Activated CD4-positive, alpha-beta T cell treated with anti-CD3 and anti-CD28 coated beads for 24 hours (primary cell): ENCODE results near the gene PLB1.

ENCODE experiments used
- DNase-seq, 2 donors: peaks; one replicate each; pipeline ENCODE4 v3.0.0-alpha.2; 2020; ENCODE audit warnings: low read depth in 2 of 2

PLB1 gene

GRCh38 chr2:28613633-28614501, 118.0 kb downstream of the PLB1 start:
- no peak for DNase-seq

DNA sequence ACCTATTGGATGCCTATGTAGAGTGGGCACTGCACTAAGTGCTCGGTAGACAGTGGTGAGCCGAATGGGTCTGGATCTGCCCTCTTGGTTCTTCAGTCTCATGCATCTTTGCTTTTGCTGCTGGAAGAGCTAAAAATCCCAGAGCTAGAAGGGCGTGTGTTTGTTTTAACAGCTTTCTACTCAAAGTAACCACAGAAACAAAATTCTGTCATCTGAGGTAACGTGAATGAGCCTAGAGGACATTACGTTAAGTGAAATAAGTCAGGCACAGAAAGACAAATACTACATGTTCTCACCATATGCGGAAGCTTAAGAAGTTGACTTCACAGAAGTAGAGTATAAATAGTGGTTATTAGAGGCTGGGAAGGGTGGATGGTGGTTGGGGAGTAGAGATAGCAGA, 119.8 kb downstream of the PLB1 start:
- no peak for DNase-seq

DNA sequence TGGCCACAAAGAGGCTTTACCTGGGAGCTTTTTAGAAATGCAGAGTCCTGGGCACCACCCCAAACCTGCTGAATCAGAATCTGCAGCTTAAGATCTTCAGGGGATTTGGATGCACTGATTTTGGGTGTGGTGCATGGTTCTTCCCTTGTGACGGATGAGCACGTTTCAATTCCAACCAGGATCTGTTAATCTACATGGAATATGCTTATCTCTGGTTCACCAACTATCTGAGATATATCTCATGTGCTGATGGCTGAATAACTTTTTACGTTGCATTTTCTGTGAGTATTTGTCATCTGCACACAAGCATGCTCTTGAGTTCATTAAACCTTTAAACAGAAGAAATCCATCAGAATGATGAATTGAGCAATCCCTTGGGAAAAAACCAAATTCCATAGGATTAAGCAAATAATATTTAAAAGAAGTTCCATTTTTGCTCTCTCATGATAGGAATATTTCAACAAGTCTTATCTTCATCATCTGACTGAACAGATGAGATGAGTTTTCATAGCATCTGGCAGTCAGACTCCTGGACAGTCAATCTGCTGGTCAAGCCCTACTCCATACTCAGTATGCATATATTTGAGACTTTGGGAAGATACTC, 120.6 kb downstream of the PLB1 start:
- DNase-seq: no peak

DNA sequence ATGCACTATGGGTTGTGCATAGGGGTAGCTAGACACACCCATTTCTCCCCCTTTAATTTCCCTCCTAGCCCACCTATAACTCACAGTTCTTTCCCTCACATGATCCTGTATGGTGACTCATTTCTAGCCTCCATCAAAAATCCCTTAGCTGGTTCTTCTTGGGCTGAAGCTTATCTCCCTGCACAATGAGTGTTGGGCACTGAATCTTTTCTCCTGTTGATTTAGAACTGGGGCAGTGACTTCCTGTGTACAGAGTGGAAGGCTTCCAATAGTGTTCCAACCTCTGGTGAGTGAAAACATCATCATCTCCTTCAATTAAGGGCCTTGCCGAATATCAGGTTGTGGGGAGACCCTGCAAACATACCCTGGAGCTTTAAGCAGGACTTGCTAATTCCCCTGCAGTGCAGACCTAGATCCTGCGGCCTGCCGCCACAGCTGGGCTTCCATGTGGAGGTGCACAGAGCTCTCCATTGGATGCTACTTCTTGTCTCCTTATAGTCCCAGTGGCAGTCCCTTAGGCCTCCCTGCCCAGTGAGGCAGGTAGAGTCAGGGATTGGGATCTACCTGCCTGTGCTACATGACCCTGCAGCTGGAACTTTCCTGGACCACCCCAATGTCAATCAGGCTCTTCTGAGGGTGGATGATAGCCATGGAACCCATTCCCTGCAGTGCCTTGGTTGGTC, 121.8 kb downstream of the PLB1 start:
- DNase-seq: no peak

- DNase-seq: no peak
Measured at GRCh38 chr2:28618221-28619141, 122.6 kb downstream of the PLB1 start.

DNA sequence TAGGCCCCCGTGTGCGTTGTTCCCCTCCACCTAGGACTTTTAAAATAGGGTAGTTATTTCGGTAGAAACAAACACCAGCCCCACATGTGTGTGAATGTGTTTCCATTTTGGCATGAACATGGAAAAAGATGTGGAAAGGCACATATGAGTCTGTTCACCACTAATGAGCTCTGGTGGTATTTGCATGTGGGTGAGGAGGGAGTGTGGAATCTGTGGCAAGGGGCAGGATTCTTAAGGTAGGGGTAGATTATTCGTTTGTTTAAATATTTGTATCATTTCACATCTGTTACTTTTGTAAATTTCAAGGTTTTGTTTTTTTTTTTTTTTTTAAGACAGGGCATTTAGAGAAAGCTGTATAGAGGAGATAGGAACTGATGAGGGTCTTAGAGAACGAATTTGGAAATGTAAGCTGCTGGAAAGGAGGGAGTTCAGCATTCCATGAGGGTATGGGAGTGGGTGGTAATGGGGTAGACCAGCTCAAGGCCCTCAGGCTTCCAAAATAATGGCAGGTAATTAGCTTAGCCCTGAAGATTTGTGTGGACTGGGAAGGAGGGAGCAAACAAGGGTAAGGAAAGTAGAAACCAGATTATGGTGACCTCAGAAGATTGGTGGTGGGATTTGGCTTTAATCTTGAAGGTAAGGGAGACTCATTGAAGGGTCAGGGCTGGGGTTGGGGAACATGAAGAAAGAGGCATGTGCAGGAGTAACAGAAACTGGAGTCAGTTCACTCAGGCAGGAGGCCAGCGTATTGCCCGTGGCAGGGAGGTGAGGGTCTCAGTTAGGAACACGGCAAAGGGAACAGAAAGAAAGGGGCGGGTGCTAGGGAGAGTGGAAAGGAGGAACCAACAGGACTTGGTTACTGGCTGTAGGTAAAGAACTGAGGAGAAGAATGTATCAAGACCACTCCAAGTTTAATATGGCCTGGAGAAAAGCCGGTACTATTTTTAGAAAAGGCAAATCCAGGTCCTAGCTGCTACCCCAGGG, 123.6 kb downstream of the PLB1 start:
- DNase-seq: no peak

- DNase-seq: no peak
Measured at GRCh38 chr2:28620291-28620793, 124.5 kb downstream of the PLB1 start.

DNA sequence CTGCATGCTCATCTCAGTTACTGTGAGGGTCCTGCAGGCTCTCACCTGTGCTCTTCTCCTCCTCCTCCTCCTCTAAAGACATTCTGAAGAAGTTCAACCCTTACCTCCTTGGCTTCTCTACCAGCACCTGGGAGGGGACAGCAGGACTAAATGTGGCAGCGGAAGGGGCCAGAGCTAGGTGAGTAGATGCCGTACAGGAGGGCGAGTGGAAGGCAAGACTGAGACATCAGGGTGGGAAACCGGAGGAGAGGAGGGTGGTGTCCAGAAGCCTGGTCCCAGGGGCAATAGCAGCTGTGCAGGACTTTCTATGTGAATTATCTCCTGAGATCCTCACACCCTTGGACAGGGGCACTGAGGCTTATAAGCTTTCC, 124.9 kb downstream of the PLB1 start:
- DNase-seq: no peak

DNA sequence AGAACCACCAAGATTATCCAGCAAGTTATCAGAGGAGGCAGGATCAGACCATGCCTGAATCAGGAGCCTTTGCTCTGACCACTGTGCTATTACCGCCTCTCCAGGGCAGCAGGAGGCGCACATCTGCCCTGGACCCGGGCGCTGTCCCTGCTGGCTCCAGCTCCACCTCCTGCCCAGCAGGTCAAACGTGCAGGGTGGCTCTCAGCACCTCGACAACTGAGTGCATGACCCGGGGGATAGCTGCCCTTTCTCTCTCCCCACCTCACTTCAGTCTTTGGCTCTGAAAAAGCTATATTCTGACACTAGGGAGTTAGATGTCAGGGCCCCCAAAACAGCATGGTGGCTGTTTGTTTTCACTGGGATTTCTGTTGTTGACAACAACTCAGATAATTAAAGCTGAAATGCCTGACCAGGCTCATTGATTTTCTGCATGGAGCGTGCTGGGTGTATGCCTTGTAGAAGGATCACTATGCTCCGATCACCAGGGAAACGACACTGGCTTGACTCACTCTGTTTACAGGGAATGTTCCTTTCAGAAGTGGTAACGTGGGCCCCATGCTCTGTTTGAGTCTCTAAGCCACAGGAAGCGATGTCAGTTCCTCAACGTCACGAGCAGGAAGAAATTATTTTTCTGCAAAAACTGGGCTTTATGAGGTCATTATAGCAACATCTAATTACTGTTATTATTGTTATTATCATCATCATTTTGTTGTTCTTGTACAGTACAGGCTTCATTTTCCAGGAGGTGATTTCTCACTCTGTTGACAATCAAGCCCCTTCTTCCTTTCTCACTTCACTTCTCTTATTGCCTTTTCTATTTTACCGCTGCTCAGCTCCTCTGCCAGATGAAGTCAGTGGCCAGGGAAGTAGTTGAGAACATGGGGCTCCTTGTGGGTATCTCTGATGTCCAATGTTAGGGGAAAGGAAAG, 125.6 kb downstream of the PLB1 start:
- DNase-seq: peak; percentile 44

- no peak for DNase-seq
Measured at GRCh38 chr2:28622101-28622499, 126.2 kb downstream of the PLB1 start.

- no peak for DNase-seq
Measured at GRCh38 chr2:28623582-28624405, 127.9 kb downstream of the PLB1 start.

- DNase-seq: no peak
Measured at GRCh38 chr2:28624436-28624792, 128.6 kb downstream of the PLB1 start.

DNA sequence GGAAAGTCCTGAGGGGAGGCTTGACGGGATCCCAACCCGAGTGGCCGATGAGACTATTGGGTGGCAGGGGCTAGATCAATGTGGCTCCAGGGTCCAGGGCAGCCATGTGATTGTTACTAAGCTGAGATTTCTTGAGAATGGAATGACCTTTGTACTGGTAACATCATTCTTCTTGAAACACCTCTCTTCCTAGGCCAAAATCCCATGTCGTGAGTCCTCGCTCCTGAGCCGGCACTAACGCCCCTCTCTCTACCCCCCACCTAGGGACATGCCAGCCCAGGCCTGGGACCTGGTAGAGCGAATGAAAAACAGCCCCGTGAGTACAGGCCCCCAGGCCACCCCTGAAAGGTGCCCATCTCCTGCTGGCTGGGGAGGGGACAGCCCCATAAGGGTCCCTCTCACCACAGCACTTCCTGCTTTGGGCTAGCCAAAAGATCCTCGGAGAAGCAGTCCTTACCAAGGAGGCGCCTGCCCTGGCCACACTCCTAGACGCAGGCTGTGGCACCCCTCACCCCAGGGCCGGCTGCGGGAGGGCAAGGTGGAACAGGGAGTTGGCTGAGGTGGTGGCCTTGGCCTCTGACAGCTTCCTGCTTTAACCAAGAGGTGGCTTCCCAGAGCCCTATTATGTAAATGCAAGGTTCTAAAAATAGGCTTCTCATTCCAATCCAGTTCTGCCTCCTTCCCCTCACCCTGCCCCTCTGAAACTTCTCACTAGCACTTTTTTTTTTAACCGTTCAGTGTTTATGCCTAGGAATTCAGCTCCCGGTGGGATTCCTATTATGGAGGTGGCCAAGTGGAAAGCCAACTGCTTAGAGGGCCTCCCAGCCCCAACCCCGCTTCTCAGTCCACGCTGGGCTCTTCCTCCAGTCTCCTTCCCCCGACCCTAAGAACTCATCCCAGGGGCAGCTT, 129.2 kb downstream of the PLB1 start:
- DNase-seq: peak; percentile 15 to 44

DNA sequence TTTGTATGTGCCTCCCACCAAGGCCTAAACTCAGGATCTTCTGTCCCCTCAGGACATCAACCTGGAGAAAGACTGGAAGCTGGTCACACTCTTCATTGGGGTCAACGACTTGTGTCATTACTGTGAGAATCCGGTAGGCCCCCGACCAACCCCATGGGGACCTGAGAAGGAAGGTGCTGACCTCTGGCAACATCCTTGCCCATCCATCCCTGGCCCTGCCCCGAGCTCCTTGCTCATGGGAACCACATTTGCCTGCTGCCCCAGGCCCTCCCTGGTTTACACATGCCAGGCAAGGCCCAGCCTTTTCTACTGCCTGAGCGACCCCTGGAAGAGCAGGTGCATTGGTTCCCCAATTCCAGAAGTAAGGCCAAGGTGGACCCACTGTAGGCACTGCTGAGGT, 130.5 kb downstream of the PLB1 start:
- DNase-seq: no peak

- no peak for DNase-seq
Measured at GRCh38 chr2:28626891-28627421, 131.1 kb downstream of the PLB1 start.

GRCh38 chr2:28627722-28628480, 132.0 kb downstream of the PLB1 start:
- DNase-seq: no peak
